ENCODE results near the gene XIRP1. TPM values are rescaled to one million over a fixed set of nuclear protein-coding genes. Genes with fewer than 3 reads are reported as not detected.
"Not testable (repeated sequence)": the region's sequence is repeated elsewhere in the genome, so short reads cannot be mapped to it uniquely, and the experiment has no call there.

XIRP1 gene
- total RNA-seq, 1 experiment from 2014 or later = not detected

DNA sequence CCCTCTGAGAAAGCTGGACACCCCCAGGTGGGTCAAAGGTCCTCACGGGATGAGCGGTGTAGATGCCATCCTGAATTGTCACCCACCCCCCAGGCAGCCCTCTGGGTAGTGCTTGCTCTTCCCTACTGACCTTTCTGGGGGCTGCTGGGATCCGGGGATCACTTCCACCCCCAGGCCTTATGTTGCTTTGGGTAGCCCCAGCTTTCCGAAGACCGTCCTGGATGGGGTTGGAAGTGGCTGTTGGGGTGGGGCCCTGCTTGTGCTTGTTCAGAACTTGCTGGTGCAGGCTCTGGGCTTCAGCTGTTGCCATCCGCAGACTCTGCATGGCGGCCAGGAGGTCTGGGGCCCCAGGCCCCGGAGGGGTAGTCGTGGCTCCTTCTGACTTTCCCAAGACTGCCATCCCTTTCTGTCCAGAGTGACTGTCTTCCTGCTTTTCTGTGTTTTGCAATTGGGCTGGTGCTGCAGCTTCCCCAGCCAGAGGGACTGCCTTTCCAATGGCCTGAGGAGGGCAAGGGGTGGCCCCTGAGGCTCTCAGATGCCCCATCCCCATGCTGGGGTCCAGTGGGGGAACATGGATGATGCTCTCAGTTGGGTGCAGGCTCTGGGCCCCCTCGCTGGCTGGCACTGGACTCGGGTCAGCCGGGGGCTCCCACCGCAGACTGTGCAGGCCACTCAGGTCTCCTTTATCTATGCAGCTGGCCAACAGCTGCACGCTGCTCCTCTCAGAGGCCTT is 6.3 kb downstream of the XIRP1 start:
- DNase-seq (ENCODE audit: low read depth) = no peak

DNA sequence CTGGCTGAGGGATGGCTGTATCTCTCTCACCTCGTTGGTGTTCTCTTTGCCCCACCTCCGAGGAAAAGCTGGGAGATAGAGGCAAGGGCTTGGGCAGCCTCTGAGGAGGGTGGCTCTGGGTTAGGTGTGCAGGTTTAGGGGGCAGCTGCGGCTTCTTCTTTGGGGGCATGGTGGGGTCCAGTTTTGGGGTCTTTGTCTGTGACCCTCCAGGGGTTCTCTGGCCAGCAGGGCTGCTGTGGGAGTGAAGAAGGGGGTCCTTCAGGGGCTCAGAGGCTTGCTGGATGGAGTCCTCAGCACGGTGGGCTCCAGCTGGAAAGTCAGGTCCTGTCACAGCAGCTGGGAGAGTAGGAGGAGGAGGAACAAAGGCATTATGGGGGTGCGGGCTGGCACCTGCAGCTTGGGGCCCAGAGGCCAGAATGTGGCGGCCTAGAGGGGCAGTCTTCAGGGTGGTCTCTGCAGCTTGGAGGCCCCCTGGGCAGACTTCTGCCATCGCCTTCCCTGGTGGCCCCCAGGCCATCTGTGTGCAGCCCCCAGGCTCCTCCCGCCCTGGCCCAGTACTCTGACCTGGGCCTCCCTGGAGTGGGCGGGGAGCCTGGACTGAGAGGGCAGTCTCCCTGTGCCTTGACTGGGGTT is 7.0 kb downstream of the XIRP1 start:
- no peak for DNase-seq (ENCODE audit: low read depth)

DNA sequence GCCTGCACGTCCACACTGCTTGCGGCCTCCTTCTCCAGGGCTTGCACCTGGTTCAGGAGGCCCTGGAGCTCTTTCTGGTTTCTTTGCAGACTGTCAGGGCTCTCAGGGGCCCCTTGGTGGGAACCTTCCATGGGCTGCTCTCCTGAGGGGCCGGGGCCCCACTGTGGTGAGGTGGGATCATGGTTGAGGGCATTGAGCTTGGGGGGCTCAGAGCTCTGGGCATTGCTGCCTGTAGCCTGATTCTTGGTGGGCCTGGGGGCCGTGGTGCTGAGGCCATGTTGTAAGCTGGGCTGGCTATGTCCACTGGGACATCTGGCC is 7.5 kb downstream of the XIRP1 start:
- DNase-seq (ENCODE audit: low read depth) = no peak

DNA sequence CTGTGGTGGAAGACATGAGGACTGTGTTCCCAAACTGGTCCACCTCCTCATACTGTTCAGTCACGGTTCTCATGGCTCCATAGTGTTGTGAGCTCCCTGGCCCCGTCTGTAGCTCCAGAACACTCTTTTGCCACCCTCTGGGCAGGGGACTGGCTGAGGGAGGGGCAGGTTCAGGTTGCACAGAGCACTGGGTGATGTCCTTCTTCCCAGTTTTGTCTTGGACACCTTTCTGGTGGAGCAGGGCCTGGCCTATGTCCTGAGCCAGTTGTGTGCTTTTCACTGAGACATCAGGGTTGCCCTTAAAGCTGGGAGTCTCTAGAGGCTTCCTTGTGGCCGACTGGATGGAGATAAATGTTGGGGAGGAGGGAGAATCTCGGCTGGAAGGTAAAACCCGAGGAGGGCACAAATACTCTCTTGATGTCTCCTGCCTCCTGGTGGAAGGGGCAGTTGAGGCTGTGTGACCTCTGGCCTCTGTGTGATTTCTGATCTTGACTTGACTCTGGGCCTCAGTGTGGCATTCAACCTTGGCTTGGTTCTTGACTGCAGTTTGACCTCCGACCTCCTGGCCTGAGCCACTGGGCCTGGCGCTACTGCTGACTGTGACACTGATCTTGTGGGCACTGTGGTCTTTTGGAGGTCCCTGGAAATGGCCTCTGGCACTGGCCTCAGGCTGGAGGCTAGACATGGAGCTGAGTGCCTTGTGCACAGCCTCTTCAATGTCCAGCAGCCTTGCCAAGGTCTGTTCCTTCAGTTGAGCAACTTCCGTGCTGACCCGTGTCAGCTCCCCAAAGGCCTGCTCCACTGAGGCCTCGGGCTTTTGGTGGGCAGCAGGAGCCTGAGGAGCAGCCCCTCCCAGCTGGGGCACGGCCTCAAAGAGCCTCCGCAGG is 8.1 kb downstream of the XIRP1 start:
- no peak for DNase-seq (ENCODE audit: low read depth)

DNA sequence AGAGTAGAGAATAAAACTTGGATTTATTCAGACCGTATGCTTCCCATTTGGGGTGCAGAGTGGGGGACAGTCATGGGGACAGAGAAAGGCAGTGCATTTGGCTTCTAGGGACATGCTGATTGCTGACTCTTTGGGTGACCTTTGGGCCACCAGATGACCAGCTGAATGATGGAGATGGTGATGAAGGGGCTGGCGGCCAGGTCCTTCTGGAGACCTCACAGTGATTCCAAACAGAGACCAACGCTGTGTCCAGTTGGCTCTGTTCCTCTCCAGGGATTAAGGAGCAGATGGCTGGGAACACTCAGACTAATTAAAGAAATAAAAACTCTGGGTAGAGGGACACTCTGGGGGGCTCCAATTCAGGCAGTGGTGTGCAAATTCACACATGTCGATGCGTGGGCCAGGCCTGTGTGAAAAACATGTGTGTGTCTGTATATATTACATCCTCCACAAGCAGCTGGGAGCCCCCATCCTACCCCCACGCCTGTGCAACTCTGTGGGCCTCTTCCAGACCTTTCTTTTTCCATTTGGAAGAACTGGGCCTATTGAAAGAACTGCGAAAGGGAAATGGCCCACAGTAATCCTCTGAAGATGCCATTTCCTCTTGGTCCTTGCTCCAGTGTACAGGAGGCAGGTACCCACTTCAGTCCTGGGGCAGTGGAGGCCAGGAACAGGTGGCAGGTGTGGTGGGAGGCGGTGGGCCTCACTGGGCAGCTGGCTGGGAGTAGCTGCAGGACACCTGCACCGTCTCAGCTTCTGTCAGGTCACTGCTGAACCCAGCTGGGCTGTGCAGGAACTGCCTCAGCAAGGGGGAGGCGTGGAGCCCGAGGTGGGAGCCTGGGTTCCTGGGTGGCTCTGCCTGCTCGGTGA is 8.9 kb downstream of the XIRP1 start:
- DNase-seq (ENCODE audit: low read depth) = no peak

DNA sequence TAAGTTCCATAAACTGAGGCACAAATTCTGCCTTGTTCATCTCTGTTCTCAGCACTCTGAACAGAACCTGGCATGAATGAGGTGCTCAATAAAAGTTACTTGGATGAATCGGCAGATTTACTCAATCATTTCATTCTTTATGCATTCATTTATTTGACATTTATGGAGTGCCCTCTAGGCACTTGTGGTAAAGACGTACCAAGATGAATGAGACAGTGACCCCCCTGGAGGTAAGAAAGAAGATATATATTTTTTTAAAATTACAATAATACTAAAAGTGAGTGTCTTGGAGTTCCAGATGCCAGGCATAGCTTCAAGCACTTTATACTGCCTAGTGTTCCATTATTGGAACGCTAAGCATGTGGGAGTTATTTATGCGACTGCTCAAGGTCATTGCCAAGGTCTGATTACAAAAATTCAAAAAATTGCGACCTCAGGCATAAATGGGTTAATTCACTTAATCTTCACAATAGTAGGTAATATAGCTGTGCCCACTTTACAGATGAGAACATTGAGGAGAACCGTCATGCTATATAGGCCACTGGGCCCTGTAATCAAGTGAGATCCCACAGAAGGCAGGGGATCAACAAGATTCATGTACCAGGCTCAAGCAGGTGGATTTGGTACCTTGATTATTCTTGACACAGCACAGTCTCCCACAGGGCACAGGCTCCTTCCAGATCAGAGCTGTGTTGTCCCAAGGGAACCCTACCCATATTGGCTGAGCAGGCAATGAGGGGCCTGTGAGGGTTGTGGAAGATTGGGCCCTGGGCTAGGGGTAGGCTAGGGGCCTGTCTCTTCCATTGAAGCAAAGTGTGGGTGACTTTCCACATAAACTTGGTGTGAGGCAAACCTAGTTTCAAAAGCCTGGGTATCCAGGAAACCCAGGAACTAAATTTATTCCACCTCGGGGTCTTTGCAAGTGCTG is 10.7 kb downstream of the XIRP1 start:
- DNase-seq (ENCODE audit: low read depth) = no peak

DNA sequence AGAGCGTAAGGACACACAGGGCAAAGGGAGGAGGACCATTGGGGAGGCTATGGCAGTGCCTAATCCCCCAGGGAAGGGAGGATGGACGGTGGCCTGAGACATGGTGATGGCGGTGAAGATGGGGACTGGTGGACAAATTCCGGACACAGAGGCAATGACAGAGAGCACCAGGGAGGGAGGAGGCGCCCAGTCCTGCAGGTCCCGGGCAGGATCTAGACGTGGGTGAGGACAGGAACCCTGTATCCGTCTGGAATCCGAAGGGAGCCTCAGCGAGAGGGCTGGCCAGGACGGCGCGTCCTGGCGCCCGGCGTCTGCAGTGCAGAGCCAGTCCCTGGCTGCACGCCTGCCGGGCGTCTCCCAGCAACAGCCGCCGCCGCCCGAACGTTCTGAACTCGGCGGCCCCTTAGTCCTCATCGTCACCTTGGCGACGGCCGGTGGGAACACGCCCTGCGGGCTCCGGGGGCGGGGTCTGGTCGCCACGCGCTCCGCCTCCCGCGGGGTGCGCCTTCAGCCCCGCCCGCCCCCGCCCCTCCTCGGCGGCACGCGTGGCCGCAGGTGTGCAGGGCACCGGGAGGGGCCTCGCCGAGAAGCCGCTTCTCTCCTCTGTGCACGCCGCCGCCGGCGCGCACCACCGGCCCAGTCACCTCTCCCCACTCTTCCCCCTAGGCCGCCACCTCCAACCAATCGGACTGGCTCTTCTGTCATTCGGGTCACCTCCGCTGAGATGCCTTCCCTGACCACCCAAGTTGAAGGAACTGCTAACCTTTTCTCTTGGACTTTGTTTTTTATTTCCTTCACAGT is 11.6 kb downstream of the XIRP1 start:
- peak; percentile 82 for DNase-seq (ENCODE audit: low read depth)

DNA sequence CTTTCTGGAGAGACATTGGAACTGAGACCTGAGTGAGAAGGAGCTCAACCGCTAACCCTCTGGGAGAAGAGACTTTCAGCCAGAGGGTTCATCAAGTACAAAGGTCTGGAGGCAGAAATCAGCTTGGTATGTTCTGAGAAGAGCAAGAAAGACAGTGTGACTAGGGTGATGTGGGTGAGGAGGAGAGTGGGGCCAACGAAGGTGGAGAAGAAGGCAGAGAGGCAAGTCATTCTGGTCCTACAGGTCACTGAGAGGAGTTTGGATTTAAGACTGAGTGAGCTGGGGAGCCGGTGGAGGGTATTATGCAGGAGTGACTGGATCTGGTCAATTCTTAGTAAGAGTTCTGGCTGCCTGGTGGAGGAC is 12.2 kb downstream of the XIRP1 start:
- DNase-seq (ENCODE audit: low read depth) = no peak

DNA sequence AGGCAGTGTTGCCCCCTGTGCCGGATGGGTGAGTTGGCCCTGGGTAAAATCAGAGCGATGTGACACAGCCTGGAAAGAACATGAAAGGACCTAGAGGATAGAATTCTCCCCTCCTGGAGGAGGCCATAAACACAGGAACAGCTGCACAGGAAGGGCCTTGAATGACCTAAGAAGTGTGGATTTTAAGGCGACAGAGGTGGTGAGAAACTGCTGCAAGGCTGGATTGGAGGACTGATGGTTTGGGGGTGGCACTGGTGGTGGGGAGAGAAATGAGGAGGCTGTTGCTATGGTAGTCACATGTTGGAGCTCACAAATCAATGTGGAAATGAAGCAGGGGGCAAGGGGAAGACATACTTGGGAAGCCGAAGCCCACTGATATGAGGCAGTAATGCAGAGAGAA is 13.8 kb downstream of the XIRP1 start:
- no peak for DNase-seq (ENCODE audit: low read depth)

DNA sequence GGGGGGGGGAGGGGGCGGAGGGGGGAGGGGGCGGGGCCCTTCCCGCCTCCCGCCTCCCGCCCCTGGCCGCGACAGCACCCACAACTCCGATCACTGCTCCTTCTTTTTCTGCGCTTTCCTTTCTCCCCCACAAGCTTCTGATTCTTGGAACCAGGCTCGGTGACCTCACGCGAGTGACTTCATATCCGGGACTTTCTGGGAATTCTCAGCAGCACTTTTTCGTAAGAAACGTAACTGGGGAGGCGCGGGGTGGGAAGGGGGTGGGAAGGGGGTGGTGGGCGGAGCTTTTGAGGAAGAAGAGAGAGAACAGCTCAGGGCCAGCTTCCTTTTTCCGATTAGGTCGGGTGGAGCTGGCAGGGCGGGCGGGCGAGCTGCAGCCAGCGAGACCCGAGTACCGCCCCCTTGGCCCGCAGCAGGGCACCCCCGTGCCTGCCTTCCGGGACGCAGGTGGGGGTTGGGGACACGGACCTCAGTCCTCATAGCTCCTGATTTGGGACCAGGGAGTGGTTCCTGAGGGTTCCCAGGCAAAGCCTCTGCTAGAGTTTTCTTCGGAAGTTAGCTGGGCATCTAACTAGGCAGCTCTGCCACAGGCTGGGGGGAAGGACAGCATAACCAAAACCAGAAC is 14.6 kb downstream of the XIRP1 start:
- peak; percentile 82 for DNase-seq (ENCODE audit: low read depth)

DNA sequence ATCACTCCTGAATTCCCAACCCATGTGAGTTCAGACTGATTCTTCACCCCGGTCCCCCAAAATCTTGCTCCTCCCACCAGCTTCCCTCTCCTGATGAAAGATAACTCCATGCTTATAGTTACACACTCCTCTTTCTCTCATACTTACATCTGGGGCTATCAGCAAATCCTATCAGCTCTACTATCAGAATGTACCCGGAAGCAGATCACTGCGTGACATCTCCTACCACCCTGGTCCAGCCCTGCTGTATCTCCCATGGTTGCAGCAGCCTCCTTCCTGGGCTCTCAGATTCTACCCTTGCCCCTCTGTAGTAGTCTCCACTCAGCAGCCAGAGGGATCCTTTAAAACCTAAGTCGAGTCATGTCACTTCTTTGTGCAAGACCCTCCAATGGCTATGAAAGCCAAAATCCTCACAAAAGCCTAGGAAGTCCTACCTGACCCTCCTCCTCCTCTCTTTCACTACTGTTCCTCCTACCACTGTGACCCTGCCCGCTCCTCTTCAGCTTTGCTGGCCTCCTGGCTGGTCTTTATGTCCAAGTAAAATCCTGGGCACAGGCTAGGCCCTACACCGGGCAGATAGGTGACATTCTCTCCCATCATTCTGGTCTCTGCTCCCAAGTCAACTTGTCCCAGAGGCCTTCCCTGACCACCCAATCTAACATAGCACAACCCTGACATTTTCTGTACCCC is 16.2 kb downstream of the XIRP1 start:
- no peak for DNase-seq (ENCODE audit: low read depth)

DNA sequence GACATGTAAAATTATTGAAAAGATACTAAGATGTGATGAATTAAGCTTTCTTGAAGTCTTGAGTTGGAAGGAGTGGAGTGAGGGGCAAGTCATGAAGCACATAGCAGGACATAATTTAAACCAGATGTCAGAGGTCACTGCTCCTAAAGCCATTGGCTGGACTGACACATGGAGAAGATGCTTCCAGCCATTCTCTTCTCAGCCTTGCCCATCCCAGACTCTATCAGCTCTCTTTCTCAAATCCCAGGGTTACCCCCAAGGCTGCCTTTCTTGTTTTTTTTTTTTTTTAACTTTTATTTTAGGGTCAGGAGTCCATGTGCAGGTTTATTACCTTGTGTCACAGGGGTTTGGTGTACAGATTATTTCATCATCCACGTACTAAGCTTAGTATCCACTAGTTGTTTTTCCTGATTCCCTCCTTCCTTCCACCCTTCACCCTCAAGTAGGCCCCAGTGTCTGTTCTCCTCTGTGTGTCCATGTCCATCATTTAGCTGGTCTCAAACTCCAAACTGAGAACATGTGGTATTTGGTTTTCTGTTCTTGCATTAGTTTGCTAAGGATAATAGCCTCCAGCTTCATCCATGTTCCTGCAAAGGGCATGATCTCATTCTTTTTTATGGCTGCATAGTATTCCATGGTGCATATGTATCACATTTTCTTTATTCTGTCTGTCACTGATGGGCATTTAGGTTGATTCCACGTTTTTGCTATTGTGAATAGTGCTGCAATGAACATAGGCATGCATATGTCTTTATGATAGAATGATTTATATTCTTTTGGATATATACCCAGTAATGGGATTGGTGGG is 18.9 kb downstream of the XIRP1 start:
- DNase-seq (ENCODE audit: low read depth) = no peak

DNA sequence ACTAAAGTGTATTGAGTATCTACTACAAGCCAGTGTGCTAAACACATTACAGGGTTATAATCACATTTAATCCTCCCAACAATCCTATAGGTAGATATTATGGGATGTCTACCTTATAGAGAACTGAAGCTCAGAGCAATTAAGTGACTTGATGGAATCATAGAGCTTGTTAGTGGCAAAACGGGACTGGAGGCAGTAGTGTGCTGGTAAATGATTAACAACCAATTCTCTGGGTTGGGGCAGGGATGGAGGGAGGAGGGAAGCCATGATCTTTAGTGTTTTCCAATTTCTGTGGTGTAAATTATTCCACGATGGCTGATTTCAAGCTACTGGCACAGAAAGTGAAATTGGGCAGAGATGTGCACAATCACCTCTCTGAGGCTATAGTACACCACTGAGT is 20.5 kb downstream of the XIRP1 start:
- no peak for DNase-seq (ENCODE audit: low read depth)

DNA sequence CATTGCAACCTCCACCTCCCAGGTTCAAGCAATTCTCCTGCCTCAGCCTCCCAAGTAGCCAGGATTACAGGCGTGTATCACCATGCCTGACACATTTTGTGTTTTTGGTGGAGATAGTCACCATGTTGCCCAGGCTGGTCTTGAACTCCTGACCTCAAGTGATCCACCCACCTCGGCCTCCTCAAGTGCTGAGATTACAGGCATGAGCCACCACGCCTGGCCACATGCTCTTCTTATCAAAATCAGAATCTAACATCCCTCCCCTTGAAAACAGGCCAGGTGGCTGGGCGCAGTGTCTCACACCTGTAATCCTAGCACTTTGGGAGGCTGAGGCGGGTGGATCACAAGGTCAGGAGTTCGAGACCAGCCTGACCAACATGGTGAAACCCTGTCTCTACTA is 21.5 kb downstream of the XIRP1 start:
- not testable (repeated sequence) for DNase-seq (ENCODE audit: low read depth)

DNA sequence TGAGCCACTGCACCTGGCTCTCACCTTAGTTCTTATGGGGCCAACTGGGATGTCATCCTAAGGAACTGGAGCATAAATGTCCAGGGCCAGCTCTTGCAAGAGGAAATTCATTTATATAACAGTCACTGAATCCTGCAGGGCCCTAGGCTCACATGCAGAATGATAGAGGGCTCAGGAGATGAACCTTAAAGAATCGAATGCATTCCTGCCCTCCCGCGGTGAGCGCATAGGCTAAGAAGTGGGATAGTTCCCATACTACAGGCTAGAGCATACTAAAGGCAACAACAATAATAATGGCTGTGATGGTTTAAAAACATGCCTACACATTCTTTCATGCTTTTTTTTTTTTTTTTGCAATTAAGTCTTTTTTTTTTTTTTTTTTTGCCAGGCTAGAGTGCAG is 21.9 kb downstream of the XIRP1 start:
- DNase-seq (ENCODE audit: low read depth) = no peak

DNA sequence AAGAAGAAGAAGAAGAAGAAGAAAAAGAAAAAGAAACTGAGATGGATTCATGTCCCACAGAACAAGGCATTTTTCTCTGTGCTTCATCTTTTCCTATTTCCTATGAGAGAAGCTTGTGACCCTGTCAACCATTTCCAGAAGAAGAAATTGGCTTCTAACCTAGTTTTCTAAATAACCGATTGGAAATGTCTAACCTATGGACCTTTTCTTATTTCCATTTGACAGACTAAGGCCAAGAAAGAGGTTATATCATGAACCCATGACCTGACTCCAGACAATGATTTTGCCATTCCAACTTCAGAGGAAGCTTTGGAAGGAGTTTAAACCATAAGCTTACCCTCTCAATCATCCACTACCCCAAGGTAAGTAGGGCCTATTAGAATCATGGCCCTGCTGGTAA is 22.7 kb downstream of the XIRP1 start:
- no peak for DNase-seq (ENCODE audit: low read depth)

DNA sequence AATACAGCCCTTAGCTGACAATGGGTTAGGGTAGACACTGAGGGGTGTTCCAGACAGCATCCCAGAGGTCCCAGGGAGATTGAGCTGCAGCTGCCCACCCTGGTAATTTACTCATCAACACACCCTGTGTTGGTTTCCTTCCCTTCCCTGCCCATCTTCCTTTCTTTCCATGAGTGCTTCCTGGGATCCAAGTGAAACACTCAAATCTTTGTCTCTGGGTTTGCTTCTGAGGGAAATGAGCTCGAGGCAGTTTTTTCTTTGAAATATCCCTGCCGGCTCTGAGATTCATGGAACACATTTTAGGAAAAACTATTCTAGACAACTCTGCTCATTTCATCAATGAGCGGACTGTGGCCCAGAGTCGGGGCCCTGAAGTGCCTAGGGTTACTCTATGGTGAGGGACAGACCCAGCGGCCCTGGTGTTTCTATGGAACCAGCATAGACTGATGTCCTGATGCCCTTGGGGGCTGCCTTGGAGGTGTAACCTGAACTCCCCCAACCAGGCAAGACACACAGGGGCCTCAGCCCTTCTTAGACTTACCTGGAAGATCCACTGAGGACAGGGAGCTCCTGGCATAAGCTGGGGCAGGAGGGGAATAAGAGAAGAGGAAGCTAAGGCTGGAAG is 24.1 kb downstream of the XIRP1 start:
- no peak for DNase-seq (ENCODE audit: low read depth)

All from HT1080 (cell line).